ENCODE measurements around the gene TEP1.

DNA sequence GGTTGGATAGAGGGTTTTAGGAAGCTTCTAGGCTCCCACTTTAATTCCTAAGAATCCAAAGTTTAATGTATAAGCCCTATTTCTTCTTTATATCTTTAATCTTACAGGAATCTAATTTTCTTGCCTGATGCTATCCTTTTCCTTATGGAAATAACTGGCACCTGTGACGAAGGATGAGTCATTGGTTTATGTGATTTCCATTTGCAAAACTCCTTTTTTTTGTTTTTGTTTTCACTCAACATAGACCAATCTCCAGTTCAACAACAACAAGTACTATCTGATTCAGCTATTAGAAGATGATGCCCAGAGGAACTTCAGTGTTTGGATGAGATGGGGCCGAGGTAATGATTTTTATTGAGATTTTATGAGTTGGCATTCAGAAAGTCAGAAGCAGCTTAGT, 63.0 kb downstream of the TEP1 start:
- no peak for TF ChIP-seq TAF1 (IDR thresholded peaks at IDR 0.05; ENCODE audit: borderline replicate concordance, low read depth, low read length)
- TF ChIP-seq, protein P1, sequence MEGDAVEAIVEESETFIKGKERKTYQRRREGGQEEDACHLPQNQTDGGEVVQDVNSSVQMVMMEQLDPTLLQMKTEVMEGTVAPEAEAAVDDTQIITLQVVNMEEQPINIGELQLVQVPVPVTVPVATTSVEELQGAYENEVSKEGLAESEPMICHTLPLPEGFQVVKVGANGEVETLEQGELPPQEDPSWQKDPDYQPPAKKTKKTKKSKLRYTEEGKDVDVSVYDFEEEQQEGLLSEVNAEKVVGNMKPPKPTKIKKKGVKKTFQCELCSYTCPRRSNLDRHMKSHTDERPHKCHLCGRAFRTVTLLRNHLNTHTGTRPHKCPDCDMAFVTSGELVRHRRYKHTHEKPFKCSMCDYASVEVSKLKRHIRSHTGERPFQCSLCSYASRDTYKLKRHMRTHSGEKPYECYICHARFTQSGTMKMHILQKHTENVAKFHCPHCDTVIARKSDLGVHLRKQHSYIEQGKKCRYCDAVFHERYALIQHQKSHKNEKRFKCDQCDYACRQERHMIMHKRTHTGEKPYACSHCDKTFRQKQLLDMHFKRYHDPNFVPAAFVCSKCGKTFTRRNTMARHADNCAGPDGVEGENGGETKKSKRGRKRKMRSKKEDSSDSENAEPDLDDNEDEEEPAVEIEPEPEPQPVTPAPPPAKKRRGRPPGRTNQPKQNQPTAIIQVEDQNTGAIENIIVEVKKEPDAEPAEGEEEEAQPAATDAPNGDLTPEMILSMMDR (IDR thresholded peaks at IDR 0.05 in 2 of 3, conservative IDR thresholded peaks at IDR 0.05 in 1 of 3; ENCODE audit: control insufficient read depth in 2 of 3, extremely low read depth in 1 of 3, insufficient read depth in 1 of 3, low read depth in 3 of 3, low read length in 3 of 3) = no peak
- TF ChIP-seq POLR2AphosphoS2 (IDR thresholded peaks at IDR 0.05; ENCODE audit: low read depth, low read length) = no peak
- no peak for TF ChIP-seq CREB1 (IDR thresholded peaks at IDR 0.05; ENCODE audit: low read depth)
- TF ChIP-seq POLR2AphosphoS5 (IDR thresholded peaks at IDR 0.05; ENCODE audit: low read length) = no peak
